ENCODE results near the gene FOXK1.
"Not testable (repeated sequence)": the region's sequence is repeated elsewhere in the genome, so short reads cannot be mapped to it uniquely, and the experiment has no call there.

FOXK1 gene

DNA sequence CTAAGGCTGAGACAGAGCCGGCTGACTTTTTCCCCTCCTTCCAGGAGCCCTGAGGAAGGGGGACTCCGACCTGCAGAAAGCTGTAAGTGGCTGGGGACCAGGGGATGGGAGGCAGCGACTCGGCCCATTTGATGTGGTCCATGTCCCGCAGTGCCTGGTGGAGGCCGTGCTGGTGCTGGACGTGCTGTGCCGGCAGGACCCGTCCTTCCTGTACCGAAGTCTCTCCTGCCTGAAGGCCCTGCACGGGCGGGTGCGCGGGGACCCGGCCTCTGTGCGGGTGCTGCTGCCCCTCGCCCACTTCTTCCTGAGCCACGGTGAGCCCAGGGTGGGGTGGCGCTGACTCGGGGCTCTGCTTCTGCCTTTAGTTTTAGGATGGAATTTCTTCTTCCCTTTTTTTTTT lies 103.3 kb downstream of the FOXK1 start:
- DNase-seq (ENCODE audit: low read depth, low spot score): no peak

GRCh38 chr7:4786015-4786414 lies 103.9 kb downstream of the FOXK1 start:
- DNase-seq (ENCODE audit: low read depth, low spot score): no peak

GRCh38 chr7:4787541-4787940 lies 105.4 kb downstream of the FOXK1 start:
- no peak for DNase-seq (ENCODE audit: low read depth, low spot score)

- no peak for DNase-seq (ENCODE audit: low read depth, low spot score)
Observed at GRCh38 chr7:4787947-4788626, 106.0 kb downstream of the FOXK1 start.

- DNase-seq (ENCODE audit: low read depth, low spot score): no peak
Observed at GRCh38 chr7:4788627-4789189, 106.6 kb downstream of the FOXK1 start.

DNA sequence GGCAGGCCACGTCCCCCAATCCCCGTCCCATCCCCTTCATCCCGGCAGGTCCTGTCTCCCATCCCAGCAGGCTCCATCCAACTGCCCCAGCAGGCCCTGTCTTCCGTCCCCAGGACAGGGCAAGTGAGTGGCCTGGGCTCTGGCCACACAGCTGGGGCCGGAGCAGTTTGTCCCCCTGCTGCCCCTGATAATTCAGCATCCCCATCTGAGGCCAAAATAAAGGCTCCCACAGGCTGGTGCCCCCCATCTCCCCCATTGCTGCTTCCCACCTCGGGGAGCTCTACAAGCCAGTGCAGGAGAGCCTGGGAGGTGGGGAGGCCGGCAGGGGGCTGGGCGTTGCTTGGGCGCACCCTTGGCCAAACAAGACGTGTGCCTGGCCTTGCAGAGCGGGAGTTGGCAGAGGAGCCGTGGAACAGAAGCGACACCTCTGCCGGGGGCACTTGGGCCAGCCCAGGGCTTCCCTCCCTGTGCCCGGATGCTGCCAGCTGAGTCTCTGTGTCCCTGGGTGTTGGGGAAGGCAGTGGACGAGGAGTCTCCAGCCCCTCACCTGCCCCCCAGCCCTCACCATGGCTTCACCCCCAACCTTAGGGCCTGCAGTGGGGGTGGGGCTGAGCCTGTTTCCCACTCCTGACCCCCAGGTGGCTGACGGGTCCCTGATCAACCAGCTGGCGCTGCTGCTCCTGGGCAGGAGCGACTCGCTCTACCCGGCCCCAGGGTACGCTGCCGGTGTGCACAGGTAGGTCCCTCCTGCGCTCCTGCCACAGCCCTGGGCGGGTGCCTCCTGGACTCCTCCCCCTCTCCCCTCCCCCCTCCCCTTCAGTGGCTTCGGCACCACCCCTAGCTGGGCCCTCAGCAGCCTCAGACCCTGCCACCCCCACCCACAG lies 107.3 kb downstream of the FOXK1 start:
- DNase-seq (ENCODE audit: low read depth, low spot score): no peak

DNA sequence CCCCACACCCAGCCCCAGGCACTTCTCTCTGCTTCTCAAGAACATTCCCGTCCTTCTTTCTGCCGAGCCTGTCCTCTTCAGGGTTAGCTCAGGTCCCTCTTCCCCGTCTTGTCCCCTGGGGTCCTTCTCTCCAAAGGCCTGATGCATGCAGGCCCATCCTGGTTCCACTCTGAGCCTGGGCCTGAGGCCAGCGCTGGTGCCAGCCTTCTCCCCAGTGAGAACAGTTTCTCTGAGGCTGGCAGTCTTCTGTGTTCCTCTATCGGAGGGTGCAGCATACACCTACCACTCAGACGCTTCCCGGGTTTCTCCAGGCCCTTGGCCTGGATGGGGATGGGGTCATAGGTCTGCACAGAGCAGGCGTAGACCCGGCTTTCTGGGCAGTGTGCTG lies 108.0 kb downstream of the FOXK1 start:
- no peak for DNase-seq (ENCODE audit: low read depth, low spot score)

DNA sequence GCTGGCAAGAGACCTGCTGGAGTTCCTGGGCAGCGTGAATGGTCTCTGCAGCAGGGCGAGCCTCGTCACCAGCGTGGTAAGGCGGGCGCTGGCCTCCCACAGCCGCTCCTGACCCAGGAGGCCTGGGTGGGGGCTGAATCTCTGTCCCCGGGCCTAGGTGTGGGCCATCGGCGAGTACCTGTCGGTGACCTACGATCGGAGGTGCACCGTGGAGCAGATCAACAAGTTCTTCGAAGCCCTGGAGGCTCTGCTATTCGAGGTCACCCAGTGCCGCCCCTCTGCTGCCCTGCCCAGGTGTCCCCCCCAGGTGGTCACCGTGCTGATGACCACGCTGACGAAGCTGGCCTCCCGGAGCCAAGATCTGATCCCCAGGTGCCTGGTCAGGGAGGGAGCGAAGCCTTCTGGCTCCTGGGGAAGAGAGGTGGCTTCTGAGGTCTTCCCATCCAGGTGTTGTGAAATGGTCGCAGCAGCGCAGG lies 108.5 kb downstream of the FOXK1 start:
- no peak for DNase-seq (ENCODE audit: low read depth, low spot score)

DNA sequence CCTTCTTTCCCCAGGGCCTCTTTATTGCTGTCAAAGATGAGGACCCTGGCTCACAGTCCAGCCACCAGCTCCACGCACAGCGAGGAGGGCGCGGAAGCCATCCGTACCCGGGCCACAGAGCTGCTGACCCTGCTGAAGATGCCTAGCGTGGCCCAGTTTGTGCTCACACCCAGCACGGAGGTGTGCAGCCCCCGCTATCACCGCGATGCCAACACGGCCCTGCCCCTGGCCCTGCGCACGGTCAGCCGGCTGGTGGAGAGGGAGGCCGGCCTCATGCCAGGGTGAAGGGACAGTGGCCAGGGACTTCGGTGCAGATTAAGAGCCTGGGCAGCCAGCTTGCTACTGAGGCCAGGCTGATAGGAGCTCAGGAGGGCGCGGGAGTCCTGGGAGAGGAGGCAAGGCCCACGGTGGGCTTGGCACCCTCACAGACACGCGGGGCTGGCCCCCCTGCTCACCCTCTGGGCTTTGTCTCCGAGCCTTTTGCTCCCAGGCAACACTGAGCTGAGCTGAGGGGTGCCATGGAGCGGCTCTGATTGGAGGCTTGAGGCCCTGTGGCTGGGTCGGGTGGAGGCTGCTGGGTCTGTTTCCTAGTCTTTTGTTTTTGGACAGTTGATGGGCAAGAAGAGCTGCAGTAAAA lies 109.1 kb downstream of the FOXK1 start:
- no peak for DNase-seq (ENCODE audit: low read depth, low spot score)

DNA sequence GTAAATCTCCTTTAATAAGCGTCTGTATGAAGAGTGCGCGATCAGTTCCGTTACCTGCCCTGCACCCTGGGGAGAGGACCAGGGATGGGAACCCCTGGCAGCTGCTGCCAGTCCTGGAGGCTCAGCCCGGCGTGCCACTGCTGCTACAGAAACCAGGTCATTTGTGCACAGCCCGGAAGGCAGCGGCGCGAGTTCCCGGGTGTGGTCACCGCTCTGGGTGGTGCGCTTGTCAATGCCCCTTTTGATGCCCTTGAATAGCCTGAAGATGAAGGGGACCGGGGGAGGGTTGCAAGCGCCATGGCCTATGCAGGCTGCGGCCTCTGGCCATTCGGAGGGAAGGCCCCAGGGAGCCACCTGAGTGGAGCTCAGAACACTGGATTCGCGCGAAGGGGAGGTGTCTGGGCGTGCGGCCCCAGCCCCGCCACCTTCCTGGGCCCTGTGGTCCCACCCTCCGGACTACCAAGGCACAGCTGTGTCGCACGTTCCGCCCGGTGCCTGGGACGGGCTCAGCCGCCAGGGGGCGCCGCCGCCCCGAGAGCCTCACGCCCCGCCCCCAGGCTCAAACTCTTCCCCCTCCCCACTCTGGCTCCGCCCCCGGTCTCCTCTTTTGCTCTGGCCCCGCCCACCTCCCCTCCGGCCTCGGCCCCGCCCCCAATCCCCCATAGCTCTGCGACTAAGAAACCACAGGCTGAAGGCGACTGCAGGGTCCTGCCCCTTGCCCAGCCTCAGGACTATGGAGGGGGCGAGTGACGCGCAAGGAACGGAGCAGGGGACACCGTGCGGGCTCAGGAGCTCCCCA lies 109.8 kb downstream of the FOXK1 start:
- DNase-seq (ENCODE audit: low read depth, low spot score): peak; percentile 26

GRCh38 chr7:4792537-4793126 lies 110.5 kb downstream of the FOXK1 start:
- no peak for DNase-seq (ENCODE audit: low read depth, low spot score)

GRCh38 chr7:4793385-4793993 lies 111.4 kb downstream of the FOXK1 start:
- not testable (repeated sequence) for DNase-seq (ENCODE audit: low read depth, low spot score)

GRCh38 chr7:4794171-4794570 lies 112.1 kb downstream of the FOXK1 start:
- not testable (repeated sequence) for DNase-seq (ENCODE audit: low read depth, low spot score)

DNA sequence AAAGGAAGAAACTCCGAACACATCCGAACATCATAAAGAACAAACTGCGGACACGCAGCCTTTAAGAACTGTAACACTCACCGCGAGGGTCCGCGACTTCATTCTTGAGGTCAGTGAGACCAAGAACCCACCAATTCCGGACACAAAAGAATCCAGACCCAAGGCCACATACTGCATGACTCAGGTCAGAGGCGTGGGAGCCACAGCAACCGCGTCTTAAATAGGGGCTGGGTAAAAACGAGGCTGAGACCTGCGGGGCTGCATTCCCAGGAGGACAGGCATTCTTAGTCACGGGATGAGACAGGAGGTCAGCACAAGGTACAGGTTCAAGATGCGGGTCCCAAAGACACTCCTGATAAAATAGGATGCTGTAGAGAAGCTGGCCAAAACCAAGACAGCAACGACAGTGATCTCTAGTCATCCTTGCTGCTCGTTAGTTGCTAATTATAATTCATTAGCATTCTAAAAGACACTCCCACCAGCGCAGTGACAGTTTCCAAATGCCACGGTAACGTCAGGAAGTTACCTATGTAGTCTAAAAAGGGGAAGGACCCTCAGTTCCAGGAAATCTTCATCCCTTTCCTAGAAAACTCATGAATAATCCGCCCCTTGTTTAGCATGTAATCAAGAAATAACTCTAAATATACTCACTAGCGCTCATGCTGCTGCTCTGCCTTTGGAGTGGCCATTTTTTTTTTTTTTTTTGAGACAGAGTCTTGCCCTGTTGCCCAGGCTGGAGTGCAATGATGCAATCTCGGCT lies 112.7 kb downstream of the FOXK1 start:
- no peak for DNase-seq (ENCODE audit: low read depth, low spot score)

DNA sequence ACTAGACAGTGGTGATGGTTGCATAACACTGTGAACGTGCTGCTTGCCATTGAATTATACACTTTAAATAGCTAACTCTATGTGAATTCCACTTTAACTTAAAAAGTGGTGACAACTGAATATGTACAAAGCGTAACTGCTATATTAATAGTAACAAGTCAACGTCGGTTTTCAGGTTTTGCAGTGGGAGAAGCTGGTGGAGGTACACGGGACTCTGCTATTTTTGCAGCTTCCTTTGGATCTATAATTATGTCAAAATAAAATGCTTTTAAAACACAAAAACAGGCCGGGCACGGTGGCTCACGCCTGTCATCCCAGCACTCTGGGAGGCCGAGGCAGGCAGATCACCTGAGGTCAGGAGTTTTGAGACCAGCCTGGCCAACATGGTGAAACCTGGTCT lies 114.4 kb downstream of the FOXK1 start:
- no peak for DNase-seq (ENCODE audit: low read depth, low spot score)

GRCh38 chr7:4797858-4798705 lies 116.0 kb downstream of the FOXK1 start:
- no peak for DNase-seq (ENCODE audit: low read depth, low spot score)

DNA sequence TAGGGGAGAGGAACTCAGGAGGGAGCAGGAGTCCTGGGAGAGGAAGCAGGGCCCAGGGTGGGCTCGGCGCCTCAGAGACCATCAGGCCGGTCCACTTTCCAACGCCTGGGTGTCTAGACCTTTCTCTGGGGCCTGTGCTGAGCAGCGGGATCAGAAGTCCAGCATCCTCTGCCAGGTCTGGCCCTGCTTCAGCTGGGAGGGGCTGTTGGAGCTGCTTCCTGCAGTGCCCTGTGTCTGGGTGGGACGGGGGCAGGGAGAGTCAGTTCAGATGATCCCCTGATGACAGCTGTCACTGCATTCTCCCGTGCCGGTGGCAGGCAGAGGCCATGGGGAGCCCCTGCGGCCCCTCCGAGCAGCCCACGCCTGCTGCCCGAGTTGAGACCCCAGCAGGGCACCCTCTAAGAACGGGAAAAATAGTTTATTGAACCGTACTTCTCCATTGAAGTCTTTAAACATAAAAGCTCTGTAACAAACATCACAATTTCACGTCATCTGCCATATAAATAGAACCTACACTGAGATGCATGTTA lies 116.7 kb downstream of the FOXK1 start:
- no peak for DNase-seq (ENCODE audit: low read depth, low spot score)

GRCh38 chr7:4799508-4800268 lies 117.6 kb downstream of the FOXK1 start:
- no peak for DNase-seq (ENCODE audit: low read depth, low spot score)
